ENCODE results near the gene ABHD16B.
A peak's percentile ranks its signal among the peaks of the same experiment; 100 is the strongest.
"Not testable (repeated sequence)": the region's sequence is repeated elsewhere in the genome, so short reads cannot be mapped to it uniquely, and the experiment has no call there.

ABHD16B gene

DNA sequence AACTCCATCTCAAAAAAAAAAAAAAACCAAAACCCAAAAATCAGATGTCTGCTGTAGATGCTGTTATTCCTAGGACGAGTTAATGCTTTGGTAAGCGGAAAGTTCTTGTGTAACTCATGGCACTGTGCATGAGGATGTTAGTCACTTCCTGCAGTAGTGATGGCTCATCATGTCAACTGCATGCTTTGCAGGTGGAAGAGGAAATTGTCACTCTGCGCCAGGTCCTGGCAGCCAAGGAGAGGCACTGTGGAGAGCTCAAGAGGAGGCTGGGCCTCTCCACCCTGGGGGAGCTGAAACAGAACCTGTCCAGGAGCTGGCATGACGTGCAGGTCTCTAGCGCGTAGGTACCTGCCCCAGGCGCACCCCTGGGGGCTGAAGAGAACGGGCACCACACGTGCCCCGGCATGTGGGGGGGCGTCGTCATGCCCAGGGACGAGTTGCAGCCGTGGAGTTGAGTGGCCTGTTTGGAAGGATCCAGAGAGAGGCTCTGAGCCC, 12.2 kb downstream of the ABHD16B start:
- peak overlapping the region; percentile 95 for H3K27ac ChIP-seq
- peak; percentile 85 for DNase-seq (ENCODE audit: low read depth, low spot score)

DNA sequence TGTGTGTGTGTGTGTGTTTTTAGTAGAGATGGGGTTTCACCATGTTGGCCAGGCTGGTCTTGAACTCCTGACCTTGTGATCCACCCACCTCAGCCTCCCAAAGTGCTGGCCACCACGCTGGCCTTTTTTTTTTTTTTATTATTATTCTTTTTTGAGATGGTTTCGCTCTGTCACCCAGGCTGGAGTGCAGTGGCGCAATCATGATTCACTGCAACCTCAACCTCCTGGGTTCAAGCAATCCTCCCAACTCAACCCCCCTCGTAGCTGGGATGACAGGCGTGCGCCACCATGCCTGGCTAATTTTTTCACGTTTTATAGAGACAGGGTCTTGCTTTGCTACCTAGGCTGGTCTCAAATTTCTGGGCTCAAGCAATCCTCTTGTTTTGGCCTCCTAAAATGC, 12.9 kb downstream of the ABHD16B start:
- not testable (repeated sequence) for DNase-seq (ENCODE audit: low read depth, low spot score)
- H3K27ac ChIP-seq = peak overlapping the region; percentile 95

DNA sequence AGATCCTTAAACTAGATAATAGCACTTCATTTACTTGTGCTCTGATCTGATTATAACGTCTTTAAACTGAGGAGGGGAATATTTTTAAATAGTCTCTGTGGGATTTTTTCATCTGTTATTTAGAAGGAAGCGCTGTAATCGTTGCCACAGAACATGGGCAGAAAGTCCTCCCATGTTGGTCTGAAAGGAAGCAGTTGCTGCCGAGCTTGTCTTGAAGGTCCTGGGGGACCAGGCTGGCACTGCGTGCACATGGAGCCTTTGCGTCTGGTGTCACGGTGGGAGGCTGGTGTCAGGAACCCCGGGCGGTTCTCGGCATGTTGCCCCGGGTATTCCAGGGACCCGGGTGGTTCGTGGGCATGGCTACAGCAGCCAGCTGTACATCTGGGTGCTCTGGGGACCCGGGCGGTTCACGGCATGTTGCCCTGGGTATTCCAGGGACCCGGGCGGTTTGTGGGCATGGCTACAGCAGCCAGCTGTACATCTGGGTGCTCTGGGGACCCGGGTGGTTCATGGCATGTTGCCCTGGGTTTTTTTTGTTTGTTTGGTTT, 15.3 kb downstream of the ABHD16B start:
- no peak overlapping the region for H3K27ac ChIP-seq

DNA sequence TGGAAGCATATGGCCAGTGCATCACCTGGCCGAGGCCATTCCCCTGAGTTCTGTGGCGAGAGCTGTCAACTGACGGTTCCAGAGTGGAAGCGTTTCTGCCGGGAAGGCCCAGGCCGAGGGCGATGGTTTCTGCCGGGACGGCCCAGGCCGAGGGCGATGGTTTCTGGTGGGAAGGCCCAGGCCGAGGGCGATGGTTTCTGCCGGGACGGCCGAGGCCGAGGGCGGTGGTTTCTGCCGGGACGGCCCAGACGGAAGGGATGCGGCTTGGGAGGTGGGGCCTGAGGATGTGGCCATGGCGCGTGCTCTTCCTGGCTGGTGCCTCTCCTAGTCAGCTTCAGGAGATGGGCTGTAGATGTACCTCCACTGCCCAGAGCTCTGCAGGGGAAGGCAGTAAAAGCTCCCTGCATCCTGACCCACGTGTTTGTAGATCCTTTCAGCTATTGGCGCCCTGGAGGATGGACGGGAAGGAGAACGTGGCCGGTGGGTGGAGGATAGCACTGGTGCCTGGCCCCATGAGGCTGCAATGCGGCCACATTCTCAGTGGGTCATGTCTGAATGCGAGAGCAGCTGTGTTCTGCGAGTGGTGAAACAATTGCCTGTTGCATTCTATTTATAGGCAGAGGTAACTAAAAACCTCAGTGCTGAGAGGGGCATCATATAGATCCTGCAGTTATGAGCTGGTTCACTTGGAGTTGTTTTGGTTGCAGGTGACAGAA, 16.6 kb downstream of the ABHD16B start:
- H3K27ac ChIP-seq = no peak overlapping the region
- no peak for DNase-seq (ENCODE audit: low read depth, low spot score)

More for the DNA sequence above, 15.3 kb downstream of the ABHD16B start:
- DNase-seq (ENCODE audit: low read depth, low spot score) = no peak

DNA sequence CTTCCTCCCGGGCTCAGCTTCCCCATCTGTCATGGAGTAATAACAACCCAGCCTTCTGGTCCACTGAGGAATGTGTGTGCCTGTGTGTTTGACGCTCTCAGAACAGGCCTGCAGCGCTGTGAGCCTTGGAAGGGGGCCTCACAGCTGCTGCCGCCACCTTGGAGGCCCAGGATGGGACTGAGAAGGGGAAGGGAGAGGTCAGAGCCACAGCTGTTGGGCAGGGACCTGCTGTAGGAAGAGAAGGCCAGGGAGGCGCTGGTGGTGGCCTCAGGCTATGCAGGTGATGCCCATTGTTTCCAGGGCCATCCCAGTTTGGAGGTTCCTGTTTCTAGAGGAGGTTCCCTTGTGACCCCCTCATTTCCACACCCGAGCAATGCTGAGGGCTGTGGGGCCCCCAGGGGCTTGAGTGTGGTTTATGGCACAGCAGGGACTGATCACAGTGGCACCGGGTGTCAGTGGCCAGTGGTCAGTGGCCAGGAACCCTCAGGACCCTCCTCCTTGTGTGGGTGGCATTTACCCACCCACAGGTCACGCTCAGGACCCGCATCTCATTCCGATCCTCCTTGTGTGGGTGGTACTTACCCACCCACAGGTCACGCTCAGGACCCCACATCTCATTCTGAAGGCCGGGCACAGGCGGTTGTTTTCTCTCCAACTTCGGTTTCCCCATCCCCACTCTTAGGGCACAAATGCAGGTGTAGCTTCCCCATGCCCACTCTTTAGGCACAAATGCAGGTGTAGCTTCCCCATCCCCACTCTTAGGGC, 17.8 kb downstream of the ABHD16B start:
- no peak for DNase-seq (ENCODE audit: low read depth, low spot score)

DNA sequence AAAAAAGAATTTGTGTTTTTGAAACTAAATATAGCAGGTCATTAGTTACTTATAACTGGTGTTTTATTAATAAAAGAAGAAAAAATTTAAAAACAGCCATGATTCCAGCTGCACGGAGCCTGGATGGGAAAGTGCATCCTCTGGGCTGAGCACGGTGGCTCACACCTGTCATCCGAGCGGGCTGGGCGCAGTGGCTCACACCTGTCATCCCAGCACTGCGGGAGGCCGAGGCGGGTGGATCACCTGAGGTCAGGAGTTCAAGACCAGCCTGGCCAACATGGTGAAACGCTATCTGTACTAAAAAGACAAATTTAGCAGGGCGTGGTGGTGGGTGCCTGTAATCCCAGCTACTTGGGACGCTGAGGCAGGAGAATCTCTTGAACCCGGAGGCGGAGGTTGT, 19.6 kb downstream of the ABHD16B start:
- not testable (repeated sequence) for DNase-seq (ENCODE audit: low read depth, low spot score); H3K27ac ChIP-seq

More for the DNA sequence above, 17.8 kb downstream of the ABHD16B start:
- H3K27ac ChIP-seq = no peak overlapping the region

DNA sequence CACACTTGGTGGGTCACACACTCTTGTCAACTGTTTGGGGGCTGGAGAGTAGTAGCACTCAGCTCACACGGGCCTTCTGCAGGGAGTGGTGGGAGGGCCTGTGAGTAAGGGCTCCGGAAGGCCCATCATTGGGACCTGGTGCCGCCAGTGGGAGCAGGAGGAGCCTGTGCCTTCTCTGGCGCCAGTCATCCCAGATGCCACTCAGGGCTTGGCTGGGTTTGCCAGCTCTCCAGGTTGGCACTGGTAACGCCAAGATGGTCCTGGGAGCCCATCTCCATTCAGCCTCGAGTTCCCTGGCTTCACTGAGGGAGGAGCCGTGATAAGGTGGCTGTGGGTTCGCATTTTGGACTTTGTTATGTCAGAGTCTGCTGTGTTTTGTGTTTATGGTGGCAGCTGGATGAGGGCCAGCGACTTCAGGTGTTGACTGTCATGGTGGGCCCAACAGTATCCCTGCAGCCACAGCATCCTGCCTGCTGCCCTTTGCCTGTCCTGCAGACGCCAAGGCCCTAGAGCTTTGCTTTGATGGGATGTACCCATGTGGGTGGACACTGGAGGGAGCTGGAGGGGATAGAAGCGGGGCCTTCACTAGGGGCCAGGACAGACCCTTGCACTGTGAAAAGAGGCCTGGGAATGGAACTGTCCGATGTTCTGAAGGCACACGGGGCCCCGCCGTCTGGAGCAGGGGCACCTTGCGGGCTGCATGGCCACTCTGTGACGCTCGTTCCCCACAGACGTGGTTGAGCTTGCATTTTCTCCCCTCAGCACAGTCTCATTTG, 20.3 kb downstream of the ABHD16B start:
- H3K27ac ChIP-seq = no peak overlapping the region
- DNase-seq (ENCODE audit: low read depth, low spot score) = no peak

DNA sequence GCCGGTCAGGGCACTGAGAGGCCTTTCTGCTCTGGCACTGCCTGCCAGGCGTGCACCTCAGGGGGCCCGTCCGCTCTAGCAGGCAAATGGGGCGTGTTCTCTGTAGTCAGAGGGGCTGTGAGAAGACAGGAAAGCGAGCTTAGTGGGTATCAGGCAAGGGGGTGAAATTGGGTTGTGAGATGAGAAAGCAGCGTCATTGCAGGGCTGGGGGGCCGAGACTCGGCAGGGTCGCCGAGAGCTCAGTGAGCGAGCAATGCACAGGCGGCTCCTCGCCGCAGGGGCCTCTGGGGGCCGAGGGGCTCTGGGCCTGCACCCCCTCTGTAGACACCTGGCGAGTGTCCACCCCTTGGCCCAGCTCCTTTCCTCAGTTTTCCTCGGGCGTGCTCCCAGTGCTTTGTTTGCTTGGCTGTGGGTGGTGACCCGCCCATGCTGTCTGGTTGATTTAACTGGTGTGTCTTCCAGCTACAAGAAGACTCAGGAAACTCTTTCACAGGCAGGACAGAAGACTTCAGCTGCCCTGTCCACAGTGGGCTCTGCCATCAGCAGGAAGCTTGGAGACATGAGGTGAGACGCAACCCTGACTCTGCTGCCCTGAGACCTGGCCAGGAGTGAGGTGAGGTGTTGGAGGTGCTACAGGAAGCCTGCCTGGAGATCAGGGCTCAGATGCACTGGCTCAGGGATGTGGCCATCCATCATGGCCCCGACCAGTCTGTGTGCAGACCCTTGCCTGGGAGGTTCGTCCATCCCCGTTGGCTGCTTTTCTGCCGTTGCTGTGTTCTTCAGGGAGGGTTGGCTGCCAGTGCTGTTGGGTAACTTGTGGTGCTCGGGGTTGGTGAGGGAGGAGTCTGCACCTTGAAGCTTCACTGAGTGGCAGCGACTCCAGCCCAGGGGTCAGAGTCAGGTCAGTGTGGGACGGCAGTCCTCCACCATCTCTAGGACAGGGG, 21.2 kb downstream of the ABHD16B start:
- DNase-seq (ENCODE audit: low read depth, low spot score) = no peak
- H3K27ac ChIP-seq = no peak overlapping the region

DNA sequence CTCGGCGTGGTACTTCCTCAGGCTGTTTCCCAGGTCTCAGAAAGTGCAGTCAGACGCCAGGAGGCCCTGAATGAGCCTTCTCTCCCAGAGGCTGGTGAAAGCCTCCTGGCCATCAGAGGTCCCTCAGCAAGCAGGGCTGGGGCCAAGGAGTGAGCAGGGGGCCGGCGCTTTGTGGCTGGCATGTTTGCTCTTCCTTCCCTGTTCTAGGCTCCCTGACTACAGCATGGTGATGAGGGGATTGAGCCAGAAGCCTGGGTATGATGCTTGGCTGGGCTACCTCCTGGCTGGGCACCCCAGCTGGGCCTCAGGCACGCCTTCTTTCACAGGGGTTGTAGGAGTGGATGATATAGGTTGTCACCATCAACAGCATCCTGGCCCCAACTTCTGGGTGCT, 21.9 kb downstream of the ABHD16B start:
- no peak for DNase-seq (ENCODE audit: low read depth, low spot score)
- H3K27ac ChIP-seq = no peak overlapping the region

DNA sequence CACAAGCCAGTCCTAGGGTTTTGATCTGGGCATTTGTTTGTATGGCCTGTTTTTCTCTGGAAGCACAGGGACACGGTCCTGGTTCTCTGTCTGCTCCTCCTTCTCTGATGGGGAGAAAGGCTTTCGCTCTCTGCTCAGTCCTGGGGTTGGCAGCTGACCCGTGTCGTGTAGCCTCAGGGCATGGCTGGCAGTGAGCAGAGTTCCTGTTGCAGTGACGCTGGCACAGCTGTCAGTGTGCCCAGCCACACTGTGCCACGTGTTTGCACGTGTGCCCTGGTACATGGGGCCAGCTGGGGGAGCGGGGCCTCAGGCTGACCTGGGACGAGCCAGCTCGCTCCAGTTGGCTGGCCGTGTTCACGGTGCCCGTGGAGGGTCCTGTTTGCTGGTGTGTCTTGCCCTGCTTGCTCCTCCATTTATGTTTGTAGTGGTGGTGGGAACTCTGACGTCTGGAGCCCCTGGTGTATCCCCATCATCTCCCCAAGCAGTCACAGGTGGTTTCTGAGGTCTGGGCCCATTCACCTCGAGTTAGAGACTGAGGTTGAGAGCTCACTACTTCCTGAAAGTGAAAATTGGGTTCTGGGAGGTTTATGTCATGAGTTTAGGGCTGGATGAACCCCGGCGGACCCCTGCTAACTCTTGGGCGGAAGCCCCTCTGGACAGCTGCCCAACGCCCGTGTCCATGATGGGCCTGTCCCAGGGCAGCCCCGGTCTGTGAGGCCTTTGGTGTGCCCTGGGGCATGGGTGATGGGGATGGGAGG, 23.4 kb downstream of the ABHD16B start:
- H3K27ac ChIP-seq = peak overlapping the region; percentile 50
- DNase-seq (ENCODE audit: low read depth, low spot score) = no peak

DNA sequence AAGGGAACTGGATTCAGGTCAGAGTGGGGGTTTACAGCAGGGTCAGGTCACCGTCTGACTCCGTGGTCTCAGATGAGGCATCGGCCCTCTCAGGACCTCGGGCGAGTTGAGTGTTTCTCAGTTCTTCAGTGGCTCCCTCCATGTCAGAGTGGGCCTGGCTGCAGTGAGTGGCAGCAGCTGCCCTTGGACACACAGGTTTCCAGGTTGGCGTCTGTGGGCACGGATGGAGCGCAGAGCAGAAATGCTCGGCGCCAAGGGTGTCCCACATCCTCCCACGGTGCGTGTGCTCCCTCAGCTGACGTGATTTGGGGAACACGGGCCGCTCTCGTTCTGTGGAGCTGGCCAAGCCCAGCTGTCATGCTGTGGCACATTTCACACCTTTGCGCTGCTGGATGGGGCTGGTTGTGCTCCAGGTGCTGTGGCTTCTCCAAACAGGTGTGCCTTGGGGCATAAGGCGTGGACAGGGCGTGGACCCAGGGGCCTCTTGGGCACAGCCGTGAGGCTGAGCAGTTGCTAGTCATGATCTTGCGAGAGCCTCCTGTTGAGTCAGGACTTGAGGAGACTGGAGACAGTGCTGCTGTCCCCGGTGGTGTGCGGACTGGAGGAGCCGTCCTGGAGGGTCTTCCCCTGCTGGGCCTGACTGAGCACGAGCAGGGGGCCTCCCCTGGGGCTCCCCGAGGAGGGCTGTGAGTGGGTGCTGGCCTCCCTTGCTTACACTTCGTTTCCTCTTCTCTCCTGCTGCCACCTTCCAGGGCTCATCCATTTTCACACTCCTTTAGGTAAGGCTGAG, 24.2 kb downstream of the ABHD16B start:
- peak overlapping the region; percentile 50 for H3K27ac ChIP-seq
- no peak for DNase-seq (ENCODE audit: low read depth, low spot score)

DNA sequence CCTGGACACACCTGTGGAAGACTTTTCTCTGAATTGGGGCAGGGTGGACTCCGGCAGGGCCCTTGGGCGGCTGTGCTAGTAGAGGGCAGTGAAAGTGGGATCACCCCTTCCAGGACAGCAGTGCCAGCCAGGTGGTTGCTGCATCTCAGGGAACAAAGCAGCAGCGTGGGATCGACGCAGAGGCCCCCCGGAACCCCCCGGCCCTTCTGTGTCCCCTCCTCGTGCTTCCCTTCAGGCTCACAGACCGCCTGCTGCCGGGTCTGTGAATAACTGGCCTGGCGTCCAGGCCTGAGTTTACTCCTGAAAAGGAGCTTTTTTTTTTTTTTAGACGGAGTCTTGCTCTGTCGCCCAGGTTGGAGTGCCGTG, 24.7 kb downstream of the ABHD16B start:
- no peak for DNase-seq (ENCODE audit: low read depth, low spot score)

DNA sequence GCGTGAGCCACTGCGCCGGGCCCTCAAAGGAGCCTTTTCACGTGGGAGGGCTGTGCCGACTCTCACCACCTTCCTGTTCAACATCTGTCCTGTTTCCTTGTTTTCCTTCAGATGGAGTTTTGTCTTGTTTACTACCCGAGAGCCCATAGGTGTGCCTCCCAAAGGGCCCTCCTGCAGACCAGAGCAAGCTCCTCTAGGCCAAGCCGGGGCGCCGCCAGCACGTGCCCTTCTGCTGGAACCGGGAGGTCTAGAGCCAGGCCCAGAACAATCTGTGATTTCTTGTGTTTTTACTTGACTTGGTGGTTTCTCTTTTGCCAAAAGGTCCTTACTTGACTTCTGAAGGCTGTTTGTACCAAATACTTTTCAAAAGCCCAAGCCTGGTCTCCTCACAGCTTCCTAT, 25.6 kb downstream of the ABHD16B start:
- H3K27ac ChIP-seq = peak overlapping the region; percentile 9
- no peak for DNase-seq (ENCODE audit: low read depth, low spot score)

More for the DNA sequence above, 24.7 kb downstream of the ABHD16B start:
- peak overlapping the region; percentile 50 for H3K27ac ChIP-seq

DNA sequence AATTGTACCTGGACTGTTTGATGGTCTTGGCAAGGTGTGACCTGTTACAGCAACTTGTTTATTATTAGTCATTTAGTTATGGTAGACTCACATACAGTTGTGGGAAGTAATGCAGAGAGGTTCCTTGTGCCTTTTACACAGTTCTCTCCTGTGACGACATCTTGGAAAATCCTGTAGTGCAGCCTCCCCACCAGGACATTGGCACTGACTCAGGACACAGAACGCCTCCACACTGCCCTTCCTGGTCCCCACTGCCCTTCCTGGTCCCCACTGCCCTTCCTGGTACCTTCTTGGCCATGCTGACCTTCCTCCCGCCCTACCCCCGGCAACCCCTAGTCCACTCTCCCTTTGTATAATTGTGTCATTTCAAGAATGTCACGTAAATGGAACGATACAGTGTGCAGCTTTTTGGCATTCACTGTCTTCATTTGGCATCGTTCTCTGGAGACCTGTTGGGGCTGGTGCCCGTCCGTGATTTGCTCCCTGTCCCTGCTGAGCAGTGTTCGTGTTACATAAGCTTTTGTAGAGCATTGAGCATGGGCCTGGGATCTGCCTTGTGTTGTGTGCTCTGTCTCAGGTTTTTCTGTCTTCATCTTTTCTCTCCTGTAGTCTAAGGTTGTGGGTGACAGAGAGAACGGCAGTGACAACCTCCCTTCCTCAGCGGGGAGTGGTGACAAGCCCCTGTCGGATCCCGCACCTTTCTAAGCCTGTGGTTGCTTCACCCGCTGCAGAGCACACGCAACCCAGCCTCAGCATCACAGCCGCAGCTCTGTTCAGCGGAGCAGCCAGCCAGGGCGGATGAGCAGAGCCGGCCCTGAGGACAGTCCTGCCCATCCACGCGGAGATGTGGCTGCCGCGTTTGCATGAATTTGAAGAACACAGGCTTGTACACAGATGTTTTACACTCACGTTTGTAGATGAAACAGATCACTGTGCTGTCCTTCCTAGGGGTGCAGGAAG, 28.2 kb downstream of the ABHD16B start:
- H3K27ac ChIP-seq = peak overlapping the region; percentile 93
- peak; percentile 71 for DNase-seq (ENCODE audit: low read depth, low spot score)

DNA sequence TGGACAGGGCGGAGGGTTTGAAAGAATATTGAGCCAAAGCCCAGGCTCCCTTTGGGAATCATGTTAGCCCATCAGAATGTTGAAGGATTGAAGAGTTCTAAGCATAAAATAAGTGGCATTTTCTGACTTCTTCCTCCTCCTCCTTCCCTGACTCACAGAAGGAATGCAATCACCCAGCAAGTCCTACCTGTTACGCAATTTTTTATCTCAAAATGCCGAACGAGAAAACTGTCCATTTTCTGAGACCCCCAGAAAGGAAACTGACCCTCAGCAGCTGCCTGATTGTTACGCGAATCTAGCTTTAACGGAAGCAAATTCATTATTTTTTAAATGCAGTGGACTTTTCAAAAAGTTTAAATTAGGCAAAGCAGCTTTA, 28.9 kb downstream of the ABHD16B start:
- no peak for DNase-seq (ENCODE audit: low read depth, low spot score)
- H3K27ac ChIP-seq = peak overlapping the region; percentile 93

DNA sequence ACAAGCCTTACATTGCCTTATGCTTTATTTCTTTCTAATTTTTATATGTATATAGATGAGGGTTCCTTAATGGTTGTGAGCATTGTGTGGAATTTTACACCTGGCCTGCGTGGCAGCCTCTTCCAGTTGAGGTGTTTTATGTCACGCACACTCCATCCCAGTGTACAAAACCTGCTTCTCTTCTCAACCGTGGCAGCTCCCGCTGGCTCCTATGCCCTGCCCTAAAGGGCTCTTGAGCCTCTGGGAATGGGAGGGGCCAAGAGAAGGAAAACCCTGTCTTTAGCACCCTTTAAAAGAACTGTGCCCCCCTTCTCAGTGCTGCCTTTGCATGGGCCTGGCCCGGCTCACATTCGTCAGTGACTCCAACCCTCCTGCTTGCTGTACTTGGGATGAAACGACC, 29.3 kb downstream of the ABHD16B start:
- peak overlapping the region; percentile 93 for H3K27ac ChIP-seq
- DNase-seq (ENCODE audit: low read depth, low spot score) = no peak
